H1 (cell line): ENCODE results near the gene TOR4A. TPM values are rescaled to one million over a fixed set of nuclear protein-coding genes. Genes with fewer than 3 reads are reported as not detected.

Source experiments
- CTCF ChIA-PET: fragments of 300-600 bp; sonication (Branson Sonifier 250); formaldehyde crosslinking; loops from one replicate; lab custom pipeline; 2021; ENCODE audit not compliant: partially characterized antibody; lab: Charles Lee
- POLR2A ChIA-PET: fragments of 300-600 bp; sonication (Branson Sonifier 250); formaldehyde crosslinking; loops from one replicate; lab custom pipeline; 2021; ENCODE audit warnings: inconsistent platforms; ENCODE audit not compliant: partially characterized antibody; lab: Charles Lee
- DNase-seq, 2 experiments: peaks; one replicate each; pipeline versions ENCODE4 v3.0.0 to v3.0.0-alpha.2; 2010 to 2022; ENCODE audit warnings: low spot score in 2 of 2, low read depth in 1 of 2, mixed read lengths in 1 of 2
- FAIRE-seq: peaks from 2 replicates; lab custom pipeline; 2011; peaks lifted over from hg19 to GRCh38; lab: Jason Lieb, UNC
- H2AFZ ChIP-seq: 2 replicates; pipeline ENCODE4 v1.8.1; 2012; ENCODE audit warnings: low read length, inconsistent platforms
- H2AK5ac ChIP-seq: 2 replicates; pipeline ENCODE4 v1.6.1; 2013; ENCODE audit warnings: low read depth, low read length
- H2BK120ac ChIP-seq: replicated peaks from 2 replicates; pipeline ENCODE3; 2013; ENCODE audit warnings: low read depth, low read length, inconsistent platforms
- H2BK12ac ChIP-seq: 2 replicates; pipeline ENCODE4 v1.6.1; 2013; ENCODE audit warnings: low read depth, low read length
- H2BK15ac ChIP-seq: 2 replicates; pipeline ENCODE4 v1.6.1; 2013; ENCODE audit warnings: low read length
- H2BK20ac ChIP-seq: 2 replicates; pipeline ENCODE4 v1.6.1; 2013; ENCODE audit warnings: low read length
- H2BK5ac ChIP-seq: 2 replicates; pipeline ENCODE4 v1.6.1; 2013; ENCODE audit warnings: low read depth, low read length
- H3K14ac ChIP-seq: 2 replicates; pipeline ENCODE4 v1.6.1; 2013; ENCODE audit warnings: inconsistent platforms; ENCODE audit not compliant: insufficient read length
- H3K18ac ChIP-seq: 2 replicates; pipeline ENCODE4 v1.6.1; 2013; ENCODE audit warnings: low read length; ENCODE audit errors: extremely low read depth
- H3K23ac ChIP-seq: 2 replicates; pipeline ENCODE4 v1.6.1; 2013; ENCODE audit warnings: inconsistent platforms; ENCODE audit not compliant: insufficient read length
- H3K23me2 ChIP-seq: 2 replicates; pipeline ENCODE4 v1.6.1; 2013; ENCODE audit warnings: low read depth, low read length
- H3K27ac ChIP-seq: 2 replicates; pipeline ENCODE4 v1.6.1; 2011; ENCODE audit warnings: low read depth, low read length, inconsistent platforms
- H3K27me3 ChIP-seq, 4 experiments: replicated peaks in 1 of 4; 1 replicate in 1 of 4; 2 replicates in 3 of 4; pipeline versions ENCODE4 v1.6.1 to v1.8.1; 2011 to 2013; ENCODE audit warnings: low read length in 3 of 4, mild to moderate bottlenecking in 3 of 4, inconsistent platforms in 2 of 4, mixed read lengths in 2 of 4, moderate library complexity in 1 of 4; ENCODE audit not compliant: control insufficient read depth in 3 of 4, insufficient read depth in 3 of 4; ENCODE audit errors: extremely low read depth in 1 of 4
- H3K36me3 ChIP-seq, 4 experiments: 2 replicates each; pipeline versions ENCODE4 v1.6.1 to v1.8.1; 2011 to 2013; ENCODE audit warnings: mild to moderate bottlenecking in 4 of 4, low read length in 3 of 4, moderate library complexity in 2 of 4, control low read depth in 1 of 4, inconsistent platforms in 1 of 4; ENCODE audit not compliant: insufficient read depth in 4 of 4, control insufficient read depth in 2 of 4
- H3K4ac ChIP-seq: replicated peaks from 2 replicates; pipeline ENCODE3; 2013; ENCODE audit warnings: low read length, low read depth, mixed read lengths, inconsistent platforms; ENCODE audit not compliant: insufficient read length
- H3K4me1 ChIP-seq, 4 experiments: replicated peaks in 1 of 4; 1 replicate in 1 of 4; 2 replicates in 3 of 4; pipeline versions ENCODE4 v1.6.1 to v1.8.1; 2011 to 2013; ENCODE audit warnings: low read length in 3 of 4, inconsistent platforms in 2 of 4, mixed read lengths in 1 of 4; ENCODE audit not compliant: insufficient read depth in 4 of 4, control insufficient read depth in 3 of 4
- H3K4me2 ChIP-seq, 2 experiments: 2 replicates each; pipeline versions ENCODE4 v1.6.1 to v1.8.1; 2011 to 2013; ENCODE audit warnings: low read depth in 2 of 2, low read length in 2 of 2, control low read depth in 1 of 2, inconsistent platforms in 1 of 2, mild to moderate bottlenecking in 1 of 2; ENCODE audit not compliant: insufficient read depth in 1 of 2
- H3K4me3 ChIP-seq, 4 experiments: fragments of 200-600, 300-600 bp in 1 of 4; sonication (generic), shearing (Covaris generic), sonication (Bioruptor Twin) in 1 of 4; 2 replicates each; pipeline versions ENCODE4 v1.5.1 to v1.8.1; 2011 to 2016; ENCODE audit warnings: low read length in 4 of 4, low read depth in 3 of 4, control low read depth in 2 of 4, inconsistent platforms in 2 of 4, mild to moderate bottlenecking in 2 of 4, mixed read lengths in 1 of 4, moderate library complexity in 1 of 4; ENCODE audit not compliant: insufficient read depth in 2 of 4; ENCODE audit errors: extremely low read depth in 1 of 4
- H3K56ac ChIP-seq: replicated peaks from 2 replicates; pipeline ENCODE3; 2013; ENCODE audit warnings: low read depth, mild to moderate bottlenecking, mixed read lengths, low read length, inconsistent platforms; ENCODE audit not compliant: insufficient read length
- H3K79me1 ChIP-seq: 2 replicates; pipeline ENCODE4 v1.6.1; 2013; ENCODE audit warnings: low read depth, low read length, control low read depth
- H3K79me2 ChIP-seq, 2 experiments: 2 replicates each; pipeline versions ENCODE4 v1.6.1 to v1.8.1; 2012 to 2013; ENCODE audit warnings: low read length in 2 of 2, mild to moderate bottlenecking in 2 of 2, inconsistent platforms in 1 of 2; ENCODE audit not compliant: insufficient read depth in 2 of 2, control insufficient read depth in 1 of 2
- H3K9ac ChIP-seq, 4 experiments: replicated peaks in 1 of 4; 1 replicate in 1 of 4; 2 replicates in 3 of 4; pipeline versions ENCODE4 v1.6.1 to v1.8.1; 2011 to 2013; ENCODE audit warnings: low read depth in 3 of 4, low read length in 3 of 4, control low read depth in 2 of 4, mild to moderate bottlenecking in 2 of 4, moderate library complexity in 2 of 4, inconsistent platforms in 1 of 4; ENCODE audit errors: extremely low read depth in 1 of 4
- H3K9me3 ChIP-seq, 2 experiments: 2 replicates each; pipeline versions ENCODE4 v1.6.1 to v1.8.1; 2012 to 2013; ENCODE audit warnings: mild to moderate bottlenecking in 2 of 2, moderate library complexity in 2 of 2, control low read depth in 1 of 2, inconsistent platforms in 1 of 2, low read depth in 1 of 2, low read length in 1 of 2, mixed read lengths in 1 of 2; ENCODE audit not compliant: insufficient read depth in 2 of 2
- H4K20me1 ChIP-seq, 2 experiments: replicated peaks in 1 of 2; 2 replicates each; pipeline versions ENCODE3 to v1.8.1; 2011 to 2013; ENCODE audit warnings: inconsistent platforms in 2 of 2, low read length in 2 of 2, mild to moderate bottlenecking in 1 of 2; ENCODE audit not compliant: insufficient read depth in 2 of 2, control insufficient read depth in 1 of 2
- H4K5ac ChIP-seq: 2 replicates; pipeline ENCODE4 v1.6.1; 2013; ENCODE audit warnings: low read length, low read depth, mixed read lengths, inconsistent platforms; ENCODE audit not compliant: insufficient read length
- H4K8ac ChIP-seq: 2 replicates; pipeline ENCODE4 v1.8.0; 2013; ENCODE audit warnings: mild to moderate bottlenecking, moderate library complexity, low read length, inconsistent platforms; ENCODE audit not compliant: insufficient read depth; ENCODE audit errors: extremely low read depth
- H4K91ac ChIP-seq: replicated peaks from 2 replicates; pipeline ENCODE3; 2013; ENCODE audit warnings: low read length, mixed read lengths, inconsistent platforms; ENCODE audit not compliant: insufficient read length
- GABPA ChIP-seq: IDR thresholded peaks from 2 replicates; pipeline ENCODE4 v1.6.1; 2011; ENCODE audit warnings: mild to moderate bottlenecking, low read length, moderate library complexity, borderline replicate concordance; ENCODE audit not compliant: insufficient read depth
- HDAC2 ChIP-seq, 2 experiments: fragments of 300-600 bp in 1 of 2; sonication (generic) in 1 of 2; IDR thresholded peaks; 2 replicates each; pipeline ENCODE4 v1.6.1; 2011 to 2012; ENCODE audit warnings: low read depth in 2 of 2, low read length in 2 of 2, mild to moderate bottlenecking in 2 of 2, moderate library complexity in 2 of 2, borderline replicate concordance in 1 of 2, inconsistent platforms in 1 of 2
- HDAC6 ChIP-seq: IDR thresholded peaks from one replicate; pipeline ENCODE4 v1.7.1; 2012; ENCODE audit warnings: low read depth, mild to moderate bottlenecking, inconsistent platforms, low read length, moderate library complexity
- KDM4A ChIP-seq: IDR thresholded peaks from one replicate; pipeline ENCODE4 v1.7.1; 2012; ENCODE audit warnings: low read depth, mild to moderate bottlenecking, moderate library complexity, low read length, inconsistent platforms; ENCODE audit not compliant: severe bottlenecking
- KDM5A ChIP-seq: fragments of 200-600 bp; IDR thresholded peaks from 2 replicates; pipeline ENCODE4 v1.7.1; 2012; ENCODE audit warnings: mild to moderate bottlenecking, low read length, inconsistent platforms, mixed read lengths
- RFX5 ChIP-seq: IDR thresholded peaks from 2 replicates; pipeline ENCODE4 v1.6.1; 2011; ENCODE audit warnings: low read depth, low read length, improper control_type of control experiment, borderline replicate concordance
- RXRA ChIP-seq: IDR thresholded peaks from 2 replicates; pipeline ENCODE4 v1.6.1; 2011; ENCODE audit warnings: low read depth, mild to moderate bottlenecking, low read length, moderate library complexity; ENCODE audit not compliant: insufficient read depth
- SIN3A ChIP-seq, 2 experiments: IDR thresholded peaks in 1 of 2; conservative IDR thresholded peaks in 1 of 2; 2 replicates each; pipeline ENCODE4 v1.6.1; 2011 to 2012; ENCODE audit warnings: low read length in 2 of 2, improper control_type of control experiment in 1 of 2, low read depth in 1 of 2, mild to moderate bottlenecking in 1 of 2
- SP4 ChIP-seq: IDR thresholded peaks from 2 replicates; pipeline ENCODE4 v1.6.1; 2012; ENCODE audit warnings: low read length, inconsistent platforms
- ZNF274 ChIP-seq: IDR thresholded peaks from 2 replicates; pipeline ENCODE4 v1.7.0; 2012; ENCODE audit warnings: low read length, borderline replicate concordance; ENCODE audit errors: extremely low read depth
- WGBS, 2 experiments: shearing (Covaris generic) in 1 of 2; methylation state at CpG; one replicate each; pipeline versions ENCODE4 v1.1.6 to v1.1.7; 2013 to 2015; ENCODE audit warnings: low lambda C conversion rate in 2 of 2, mixed read lengths in 2 of 2, inconsistent platforms in 1 of 2, low coverage in 1 of 2, missing lambda C conversion rate in 1 of 2; ENCODE audit not compliant: insufficient replicate concordance in 2 of 2, insufficient coverage in 1 of 2, insufficient read length in 1 of 2; ENCODE audit errors: extremely low coverage in 1 of 2, missing lambda C conversion rate in 1 of 2; 5-methylcytosine and 5-hydroxymethylcytosine counted together
- polyA plus RNA-seq, 7 experiments: library from polyadenylated mRNA; depleted of rRNA in 3 of 7; stranded (reverse) in 5 of 7; unstranded in 2 of 7; fragments of >200 nt in 5 of 7; fragments of 200-250 nt in 2 of 7; gene quantifications; 1 replicate in 5 of 7; 2 replicates in 1 of 7; 4 replicates in 1 of 7; pipeline versions ENCODE4 v1.2.1 to v1.2.3, GENCODE V29; 2011 to 2013; ENCODE audit warnings: missing spikeins in 2 of 7, mixed read lengths in 2 of 7
- total RNA-seq: library from RNA; stranded (reverse); fragmentation: NEBNext Ultra II Directional; extraction: Animal tissue kit (Norgen Biotek cat#: 25700); gene quantifications from 2 replicates; pipeline ENCODE4 v1.2.1, GENCODE V29; 2021

The TOR4A gene
- total and polyA plus RNA-seq, 2 of the 8 experiments (the other 6 are each of a cell fraction or from before 2014, with no cell fraction given): 8.4 to 9.3 TPM

GRCh38 chr9:137228968-137229896 is 48.3 kb upstream of the TOR4A start:
- POLR2A ChIA-PET: interaction anchor here (0.7 to 69.9 kb wide), 6 partner anchors 12 to 42 kb away, joined by 3 to 1462 read pairs (median 4); partner anchors contain the start of genes NELFB, STPG3, TOR4A and TPRN
- H3K4me2 ChIP-seq: no peak overlapping the region
- no peak overlapping the region for H3K9ac ChIP-seq
- TF ChIP-seq KDM5A (no peak), ZNF274 (no peak), RXRA (no peak), GABPA (no peak), RFX5 (no peak), SP4 (no peak), SIN3A (conservative IDR thresholded peaks at IDR 0.05 in 1 of 2, IDR thresholded peaks at IDR 0.05 in 1 of 2; ENCODE audit: low read depth in 1 of 2, low read length in 2 of 2) (no peak), HDAC2 (IDR thresholded peaks at IDR 0.05; ENCODE audit: borderline replicate concordance in 1 of 2, low read depth in 2 of 2, low read length in 2 of 2) (no peak), KDM4A (no peak), HDAC6 (no peak)

More at GRCh38 chr9:137228968-137229896, 48.3 kb upstream of the TOR4A start:
- no peak overlapping the region for H2BK120ac ChIP-seq
- no peak overlapping the region for H3K4me3 ChIP-seq
- peaks cover 0 to 1% of the 10 kb centered on the region in 2 experiments for H4K20me1 ChIP-seq
- no peaks in the 10 kb centered on the region; a peak in 1 of 7 replicates for H3K27me3 ChIP-seq
- no peak overlapping the region for H2AK5ac ChIP-seq
- H3K23me2 ChIP-seq: no peaks in the 10 kb centered on the region; the same call in 1 of the 2 replicates
- H3K36me3 ChIP-seq: no peaks in the 10 kb centered on the region
- no peak overlapping the region for H3K4ac ChIP-seq
- no peak for DNase-seq
- H4K5ac ChIP-seq: no peak overlapping the region
- no peak overlapping the region for H3K23ac ChIP-seq
- no peak overlapping the region for H3K14ac ChIP-seq
- no peak for FAIRE-seq
- H3K27ac ChIP-seq: no peak overlapping the region
- no peaks in the 10 kb centered on the region for H3K79me2 ChIP-seq
- 95% methylated on average over 22 of the region's 27 CpGs; no CpG with 5 or more reads in 1 of the 2 experiments for WGBS, 2 experiments
- no peak overlapping the region for H3K56ac ChIP-seq
- no peak overlapping the region for H2AFZ ChIP-seq
- no peak overlapping the region for H2BK5ac ChIP-seq
- peaks cover 0 to 16% (median 5%) of the 10 kb centered on the region in 4 experiments; a peak in 4 of 7 replicates for H3K4me1 ChIP-seq
- no peak overlapping the region for H2BK20ac ChIP-seq
- H3K18ac ChIP-seq: no peak overlapping the region
- H3K9me3 ChIP-seq: no peaks in the 10 kb centered on the region
- no peak overlapping the region for H2BK15ac ChIP-seq
- CTCF ChIA-PET: interaction anchor here (0.6 to 20.2 kb wide), 12 partner anchors 13 to 259 kb away, joined by 3 to 204 read pairs (median 4); partner anchors contain the start of genes ANAPC2, SSNA1 and TOR4A
- H4K8ac ChIP-seq: peak overlapping the region; percentile 51; the same call in 1 of the 2 replicates
- no peak overlapping the region for H4K91ac ChIP-seq
- no peak overlapping the region for H2BK12ac ChIP-seq
- no peaks in the 10 kb centered on the region for H3K79me1 ChIP-seq
